Naive B cell (primary cell): ENCODE data around the gene CIAO2A. TPM values are rescaled to one million over a fixed set of nuclear protein-coding genes. Genes with fewer than 3 reads are reported as not detected.

Experiments
- polyA plus RNA-seq, 6 donors: library from polyadenylated mRNA; unstranded; fragments of 300-500 nt; fragmentation: Illumina TruSeq; gene quantifications; one replicate each; pipeline ENCODE4 v1.2.3, GENCODE V29; 2021; ENCODE audit warnings: low read depth in 6 of 6

Gene CIAO2A
- polyA plus RNA-seq, 6 donors from 2014 or later: 260 to 473 (median 320) TPM

Other genes with a start within 250 kb of the CIAO2A start
- 10 to 100 TPM in 1 of 6 donors, 1 to 10 TPM in 2, under 1 TPM in 3; 0.69 to 10.3 (median 0.96) TPM for gene DAPK2, start 47.4 kb downstream of the CIAO2A start, polyA plus RNA-seq
- gene SNX1, start 2.1 kb upstream of the CIAO2A start, polyA plus RNA-seq: 100 to 1,000 TPM in 2 of 6 donors, 10 to 100 TPM in 4; 56.3 to 109 (median 78.0) TPM
- gene SNX22, start 57.9 kb upstream of the CIAO2A start, polyA plus RNA-seq: 10 to 100 TPM; 55.7 to 95.8 (median 59.7) TPM
- 100 to 1,000 TPM; 419 to 599 (median 451) TPM for gene PPIB, start 69.2 kb upstream of the CIAO2A start, polyA plus RNA-seq